ENCODE data around the gene PAM16. TPM values are rescaled to one million over a fixed set of nuclear protein-coding genes. Genes with fewer than 3 reads are reported as not detected.

The PAM16 gene
- total RNA-seq, 1 experiment from 2014 or later = 49.8 TPM

GRCh38 chr16:4385789-4386450, 34.8 kb upstream of the PAM16 start:
- DNase-seq (ENCODE audit: low read depth, low spot score) = no peak
- in situ Hi-C loops (cut with HindIII; ENCODE audit: low pct_unique_long_range_greater_than_20kb, low sequenced_read_pairs) = no loop called here

GRCh38 chr16:4385066-4385788, 34.1 kb upstream of the PAM16 start:
- in situ Hi-C loops (cut with HindIII; ENCODE audit: low pct_unique_long_range_greater_than_20kb, low sequenced_read_pairs) = no loop called here
- no peak for DNase-seq (ENCODE audit: low read depth, low spot score)

- in situ Hi-C loops (cut with HindIII; ENCODE audit: low pct_unique_long_range_greater_than_20kb, low sequenced_read_pairs) = no loop called here
- no peak for DNase-seq (ENCODE audit: low read depth, low spot score)
These were observed 33.4 kb upstream of the PAM16 start for GRCh38 chr16:4384509-4384942.

- in situ Hi-C loops (cut with HindIII; ENCODE audit: low pct_unique_long_range_greater_than_20kb, low sequenced_read_pairs) = no loop called here
- DNase-seq (ENCODE audit: low read depth, low spot score) = no peak
These were observed 32.7 kb upstream of the PAM16 start for GRCh38 chr16:4383591-4384444.

GRCh38 chr16:4382795-4383357, 31.8 kb upstream of the PAM16 start:
- in situ Hi-C loops (cut with HindIII; ENCODE audit: low pct_unique_long_range_greater_than_20kb, low sequenced_read_pairs) = no loop called here
- no peak for DNase-seq (ENCODE audit: low read depth, low spot score)

GRCh38 chr16:4381935-4382794, 31.0 kb upstream of the PAM16 start:
- in situ Hi-C loops (cut with HindIII; ENCODE audit: low pct_unique_long_range_greater_than_20kb, low sequenced_read_pairs) = no loop called here
- no peak for DNase-seq (ENCODE audit: low read depth, low spot score)

- no peak for DNase-seq (ENCODE audit: low read depth, low spot score)
- in situ Hi-C loops (cut with HindIII; ENCODE audit: low pct_unique_long_range_greater_than_20kb, low sequenced_read_pairs) = no loop called here
These were observed 30.2 kb upstream of the PAM16 start for GRCh38 chr16:4381072-4381934.

- in situ Hi-C loops (cut with HindIII; ENCODE audit: low pct_unique_long_range_greater_than_20kb, low sequenced_read_pairs) = no loop called here
- no peak for DNase-seq (ENCODE audit: low read depth, low spot score)
These were observed 29.3 kb upstream of the PAM16 start for GRCh38 chr16:4380119-4381063.

GRCh38 chr16:4378999-4379690, 28.0 kb upstream of the PAM16 start:
- in situ Hi-C loops (cut with HindIII; ENCODE audit: low pct_unique_long_range_greater_than_20kb, low sequenced_read_pairs) = no loop called here
- DNase-seq (ENCODE audit: low read depth, low spot score) = no peak

GRCh38 chr16:4378161-4378666, 27.1 kb upstream of the PAM16 start:
- in situ Hi-C loops (cut with HindIII; ENCODE audit: low pct_unique_long_range_greater_than_20kb, low sequenced_read_pairs) = no loop called here
- DNase-seq (ENCODE audit: low read depth, low spot score) = no peak

- in situ Hi-C loops (cut with HindIII; ENCODE audit: low pct_unique_long_range_greater_than_20kb, low sequenced_read_pairs) = no loop called here
- no peak for DNase-seq (ENCODE audit: low read depth, low spot score)
These were observed 26.5 kb upstream of the PAM16 start for GRCh38 chr16:4377573-4378154.

GRCh38 chr16:4376893-4377572, 25.9 kb upstream of the PAM16 start:
- no peak for DNase-seq (ENCODE audit: low read depth, low spot score)
- in situ Hi-C loops (cut with HindIII; ENCODE audit: low pct_unique_long_range_greater_than_20kb, low sequenced_read_pairs) = no loop called here

- in situ Hi-C loops (cut with HindIII; ENCODE audit: low pct_unique_long_range_greater_than_20kb, low sequenced_read_pairs) = no loop called here
- DNase-seq (ENCODE audit: low read depth, low spot score) = no peak
These were observed 25.2 kb upstream of the PAM16 start for GRCh38 chr16:4376126-4376892.
